Measurements from ENCODE around the gene HARS1. TPM values are rescaled to one million over a fixed set of nuclear protein-coding genes. Genes with fewer than 3 reads are reported as not detected.

Gene HARS1
- total and polyA plus RNA-seq, 2 of the 13 experiments (the other 11 are each of a cell fraction or from before 2014, with no cell fraction given), result 36.9 to 66.2 TPM

GRCh38 chr5:140711794-140712193 lies 20.6 kb upstream of the HARS1 start (continued):
- TF ChIP-seq PRDM10 (CRISPR knock-in tag; IDR thresholded peaks at IDR 0.05; ENCODE audit: low read depth) (no peak), EP300 (IDR thresholded peaks at IDR 0.05; ENCODE audit: low read depth in 2 of 2, low read length in 2 of 2) (no peak), EP300 (CRISPR knock-in tag; IDR thresholded peaks at IDR 0.05; ENCODE audit: borderline replicate concordance) (no peak), POGK (CRISPR knock-in tag; conservative IDR thresholded peaks at IDR 0.05) (no peak), TBX3 (IDR thresholded peaks at IDR 0.05; ENCODE audit: borderline replicate concordance) (no peak), ZSCAN29 (CRISPR knock-in tag; conservative IDR thresholded peaks at IDR 0.05) (no peak)
